Kidney epithelial cell (primary cell): ENCODE data around the gene RXFP1. TPM values are rescaled to one million over a fixed set of nuclear protein-coding genes. Genes with fewer than 3 reads are reported as not detected.

ENCODE experiments used
- DNase-seq: peaks from one replicate; pipeline ENCODE4 v3.0.0-alpha.2; 2010; ENCODE audit warnings: low read depth
- H3K27me3 ChIP-seq: 2 replicates; pipeline ENCODE4 v1.6.0; 2011; ENCODE audit warnings: low read length; ENCODE audit not compliant: control insufficient read depth, insufficient read depth
- H3K36me3 ChIP-seq: 2 replicates; pipeline ENCODE4 v1.5.1; 2011; ENCODE audit warnings: low read length; ENCODE audit not compliant: control insufficient read depth, insufficient read depth
- H3K4me3 ChIP-seq: 2 replicates; pipeline ENCODE4 v1.5.1; 2011; ENCODE audit warnings: low read depth, mild to moderate bottlenecking, control low read depth, low read length
- CTCF ChIP-seq: IDR thresholded peaks from 2 replicates; pipeline ENCODE4 v1.5.1; 2011; ENCODE audit warnings: mild to moderate bottlenecking, moderate library complexity, low read length, control low read depth, inconsistent platforms; ENCODE audit not compliant: insufficient read depth, poor library complexity, severe bottlenecking
- total RNA-seq: library from RNA; depleted of rRNA; stranded (reverse); fragments of >200 nt; gene quantifications from 2 replicates; pipeline ENCODE4 v1.2.3, GENCODE V29; 2015

The RXFP1 gene
- total RNA-seq, 1 donor from 2014 or later = not detected

- TF ChIP-seq CTCF = peak; percentile 49
- no peak for DNase-seq
- Histone ChIP-seq H3K4me3 (no peak overlapping the region), H3K27me3 (no peaks in the 10 kb centered on the region), H3K36me3 (no peaks in the 10 kb centered on the region)
Measured at GRCh38 chr4:158496030-158496741, 25.5 kb upstream of the RXFP1 start.

DNA sequence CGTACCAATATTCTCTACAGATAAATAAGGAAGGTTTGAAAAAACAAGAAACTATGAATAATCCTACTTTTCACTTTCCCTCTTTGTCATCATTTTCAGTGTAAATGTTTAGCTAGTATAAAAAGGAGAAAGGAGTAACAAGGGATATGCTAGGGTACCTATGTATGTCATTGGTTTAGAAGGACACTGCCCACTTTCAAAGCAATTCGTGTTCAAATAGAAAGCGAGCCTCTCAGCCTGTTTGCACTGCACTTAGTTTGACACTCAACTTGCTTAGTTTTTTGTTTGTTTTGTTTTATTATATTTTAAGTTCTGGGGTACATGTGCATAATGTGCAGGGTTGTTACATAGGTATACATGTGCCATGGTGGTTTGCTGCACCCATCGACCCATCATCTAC lies 21.6 kb upstream of the RXFP1 start:
- H3K4me3 ChIP-seq = no peak overlapping the region
- no peak for TF ChIP-seq CTCF
- DNase-seq = no peak

DNA sequence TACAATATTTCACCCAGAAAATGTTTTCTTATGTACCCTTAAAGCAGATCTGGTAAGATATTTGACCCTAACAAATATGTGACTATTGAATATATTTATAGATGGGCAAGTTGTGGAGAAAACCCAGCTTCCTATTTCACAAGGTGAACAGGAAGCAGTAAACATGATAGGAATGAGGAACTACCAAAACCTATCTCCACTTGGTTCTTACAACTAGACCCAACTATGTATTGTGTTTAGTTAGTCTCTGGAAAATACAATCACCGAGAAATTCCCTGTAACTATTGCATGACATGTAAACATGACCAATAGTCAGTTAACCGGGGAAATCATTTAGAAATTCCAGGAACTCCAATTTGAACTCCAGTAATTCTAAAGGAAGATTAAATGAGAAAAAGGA lies 8.4 kb upstream of the RXFP1 start:
- no peak for DNase-seq
- H3K4me3 ChIP-seq = no peak overlapping the region
- no peaks in the 10 kb centered on the region for H3K27me3 ChIP-seq
- no peaks in the 10 kb centered on the region for H3K36me3 ChIP-seq
- no peak for TF ChIP-seq CTCF

More for the DNA sequence above, 21.6 kb upstream of the RXFP1 start:
- H3K27me3 ChIP-seq = no peaks in the 10 kb centered on the region
- H3K36me3 ChIP-seq = no peaks in the 10 kb centered on the region

DNA sequence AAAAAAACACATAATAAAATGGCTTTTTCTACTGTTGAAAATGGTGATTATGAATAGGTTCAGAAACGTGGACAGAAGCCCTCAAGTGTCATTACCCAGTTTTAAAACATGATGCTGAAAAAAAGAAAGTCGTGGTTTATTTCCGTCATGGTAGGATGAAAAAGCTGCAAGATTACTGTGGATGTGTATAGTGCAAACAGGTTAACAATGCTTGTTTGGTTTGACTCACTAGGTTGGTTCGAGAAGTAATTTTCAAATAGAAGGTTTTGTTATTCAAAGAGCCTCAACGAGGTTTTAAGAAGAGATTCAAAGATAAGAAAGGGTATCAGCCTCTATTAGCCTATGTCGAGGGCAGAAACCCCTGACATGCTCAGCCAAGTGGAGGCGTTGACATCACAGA lies 2.5 kb upstream of the RXFP1 start:
- Histone ChIP-seq H3K4me3 (no peak overlapping the region), H3K27me3 (no peaks in the 10 kb centered on the region), H3K36me3 (no peaks in the 10 kb centered on the region)
- no peak for DNase-seq
- no peak for TF ChIP-seq CTCF

DNA sequence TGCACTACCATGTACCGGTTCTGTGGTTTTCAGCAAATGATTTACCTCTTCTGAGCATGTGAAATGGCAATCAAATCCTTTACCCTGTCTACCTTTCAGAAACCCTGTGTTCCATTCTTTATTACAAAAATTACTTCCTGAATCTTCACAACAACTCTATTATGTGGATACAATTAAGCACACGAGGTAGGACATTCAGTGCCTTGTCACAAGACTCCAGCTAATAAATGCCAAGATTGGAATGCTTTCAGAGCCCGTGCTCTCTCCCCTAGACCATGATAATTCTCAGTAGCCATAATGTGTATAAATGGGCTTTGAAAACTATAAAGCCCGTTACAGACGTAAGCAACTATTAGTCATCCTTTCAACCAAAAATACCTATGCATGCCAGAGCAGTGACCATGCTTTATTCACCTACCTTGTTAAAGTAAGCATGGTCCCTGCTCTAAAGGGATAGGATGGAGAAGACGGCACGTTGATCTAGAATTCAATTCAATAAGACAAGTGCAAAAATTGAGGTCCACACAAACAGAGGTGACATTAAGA lies 2.4 kb downstream of the RXFP1 start:
- Histone ChIP-seq H3K4me3 (no peak overlapping the region), H3K27me3 (no peaks in the 10 kb centered on the region), H3K36me3 (no peaks in the 10 kb centered on the region)
- no peak for DNase-seq
- TF ChIP-seq CTCF = no peak

DNA sequence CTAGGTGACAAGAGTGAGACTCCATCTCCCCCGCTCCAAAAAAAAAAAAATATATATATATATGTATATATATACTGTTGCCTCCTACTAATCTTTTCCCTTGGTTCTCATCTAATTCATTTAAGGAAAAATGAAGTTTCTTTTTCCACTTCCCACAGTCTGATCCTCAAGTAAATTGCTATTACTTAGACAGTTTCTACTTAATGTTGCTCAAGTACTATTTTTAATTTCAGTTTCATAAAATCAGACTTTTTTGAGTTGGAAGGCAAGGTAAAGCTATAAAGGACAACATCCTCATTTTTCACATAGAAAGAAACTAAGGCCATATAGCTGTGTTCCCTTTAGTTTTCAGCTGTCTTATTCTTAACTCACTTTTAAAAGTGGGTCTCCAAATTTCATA lies 5.8 kb downstream of the RXFP1 start:
- DNase-seq = no peak
- no peak overlapping the region for H3K4me3 ChIP-seq
- no peaks in the 10 kb centered on the region for H3K36me3 ChIP-seq
- H3K27me3 ChIP-seq = no peaks in the 10 kb centered on the region
- no peak for TF ChIP-seq CTCF
